Measurements from ENCODE around the gene NATD1.

The NATD1 gene

GRCh38 chr17:21252796-21253645 is at the start of gene NATD1:
NATD1 (minus strand) TSS chr17:21253410; CDS start chr17:21253264, 146 bp downstream.
- peak; percentile 52 to 55 for DNase-seq (ENCODE audit: low read depth in 2 of 2)

- DNase-seq (ENCODE audit: low read depth in 2 of 2) = no peak
These were observed 48.7 kb upstream of the NATD1 start for GRCh38 chr17:21301593-21302550.

- no peak for DNase-seq (ENCODE audit: low read depth in 2 of 2)
These were observed 47.7 kb upstream of the NATD1 start for GRCh38 chr17:21300601-21301571.

GRCh38 chr17:21299981-21300600 is 46.9 kb upstream of the NATD1 start:
- DNase-seq (ENCODE audit: low read depth in 2 of 2) = no peak

- DNase-seq (ENCODE audit: low read depth in 2 of 2) = no peak
These were observed 45.8 kb upstream of the NATD1 start for GRCh38 chr17:21298983-21299519.

GRCh38 chr17:21298056-21298982 is 45.1 kb upstream of the NATD1 start:
- DNase-seq (ENCODE audit: low read depth in 2 of 2) = no peak

- DNase-seq (ENCODE audit: low read depth in 2 of 2) = no peak
These were observed 44.4 kb upstream of the NATD1 start for GRCh38 chr17:21297597-21297996.

GRCh38 chr17:21297026-21297520 is 43.9 kb upstream of the NATD1 start:
- DNase-seq (ENCODE audit: low read depth in 2 of 2) = no peak

GRCh38 chr17:21296097-21297025 is 43.2 kb upstream of the NATD1 start:
- DNase-seq (ENCODE audit: low read depth in 2 of 2) = no peak

- no peak for DNase-seq (ENCODE audit: low read depth in 2 of 2)
These were observed 42.1 kb upstream of the NATD1 start for GRCh38 chr17:21295036-21295952.

- no peak for DNase-seq (ENCODE audit: low read depth in 2 of 2)
These were observed 41.3 kb upstream of the NATD1 start for GRCh38 chr17:21294321-21295035.

GRCh38 chr17:21293831-21294210 is 40.6 kb upstream of the NATD1 start:
- no peak for DNase-seq (ENCODE audit: low read depth in 2 of 2)

- no peak for DNase-seq (ENCODE audit: low read depth in 2 of 2)
These were observed 39.9 kb upstream of the NATD1 start for GRCh38 chr17:21292867-21293830.

GRCh38 chr17:21291862-21292261 is 38.7 kb upstream of the NATD1 start:
- DNase-seq (ENCODE audit: low read depth in 2 of 2) = no peak

GRCh38 chr17:21291357-21291756 is 38.1 kb upstream of the NATD1 start:
- no peak for DNase-seq (ENCODE audit: low read depth in 2 of 2)

Measured in stimulated activated CD4-positive, alpha-beta T cell treated with anti-CD3 and anti-CD28 coated beads, Interleukin-12 subunit alpha, Interleukin-12 subunit beta, amount 100 ng/mL, for 24 hours (primary cell).